Gastrocnemius medialis (tissue), 4 donors: Measurements from ENCODE around the gene HLCS. TPM values are rescaled to one million over a fixed set of nuclear protein-coding genes. Genes with fewer than 3 reads are reported as not detected.

Experiments used
- ATAC-seq, 2 donors: fragments of 150-250 bp; one replicate each; pipeline ENCODE4 v1.9.1; 2016
- DNase-seq, 2 donors: peaks; one replicate each; pipeline ENCODE4 v3.0.0-alpha.2; 2019
- H3K27ac ChIP-seq, 4 donors: fragments of 200-600 bp; sonication (generic); 1 replicate in 1 of 4; 2 replicates in 3 of 4; pipeline ENCODE4 v1.5.1; 2016 to 2018; ENCODE audit warnings: mild to moderate bottlenecking in 2 of 4, moderate library complexity in 1 of 4
- H3K27me3 ChIP-seq, 3 donors: fragments of 200-600 bp; sonication (generic) in 2 of 3; 1 replicate in 1 of 3; 2 replicates in 2 of 3; pipeline versions ENCODE4 v1.5.1 to v1.6.0; 2016 to 2019; ENCODE audit warnings: mild to moderate bottlenecking in 1 of 3, moderate library complexity in 1 of 3
- H3K36me3 ChIP-seq, 2 donors: fragments of 200-600 bp; sonication (generic) in 1 of 2; one replicate each; pipeline ENCODE4 v1.5.1; 2017 to 2018
- H3K4me1 ChIP-seq, 2 donors: fragments of 200-600 bp; sonication (generic) in 1 of 2; one replicate each; pipeline ENCODE4 v1.5.1; 2016 to 2017; ENCODE audit warnings: mild to moderate bottlenecking in 2 of 2
- H3K4me3 ChIP-seq, 4 donors: fragments of 200-600 bp; sonication (generic) in 3 of 4; 1 replicate in 1 of 4; 2 replicates in 3 of 4; pipeline ENCODE4 v1.5.1; 2016 to 2019; ENCODE audit warnings: mild to moderate bottlenecking in 2 of 4
- H3K9me3 ChIP-seq, 3 donors: fragments of 200-600 bp; sonication (generic) in 2 of 3; 1 replicate in 1 of 3; 2 replicates in 2 of 3; pipeline ENCODE4 v1.5.1; 2016 to 2019
- POLR2A ChIP-seq, 2 donors: fragments of 450-650 bp; IDR thresholded peaks; one replicate each; pipeline ENCODE4 v1.6.1; 2017; ENCODE audit warnings: antibody characterized with exemption in 2 of 2, mild to moderate bottlenecking in 2 of 2, moderate library complexity in 2 of 2
- in situ Hi-C, 4 donors: fragments of 200-750 bp; cut with MboI; loops; one replicate each; pipeline versions ENCODE4 v1.15.0 to v1.8.0; 2017; ENCODE audit warnings: low sequenced_read_pairs in 4 of 4
- intact Hi-C: fragments of 100-400 bp; cut with DNase I; formaldehyde crosslinking; loops from one replicate; pipeline ENCODE4 v1.15.1; 2023; ENCODE audit warnings: low total_unique reads
- total RNA-seq, 4 donors: library from RNA; depleted of rRNA; stranded (reverse); fragments of >200 nt; gene quantifications; one replicate each; pipeline versions ENCODE4 v1.1.0 to v1.2.3, GENCODE V29; 2016
- TF ChIP-seq, protein P1 (sequence below), 5 experiments: fragments of 450-650 bp in 3 of 5; fragments of 200-600 bp in 2 of 5; sonication (generic) in 2 of 5; IDR thresholded peaks in 4 of 5; conservative IDR thresholded peaks in 1 of 5; 1 replicate in 4 of 5; 2 replicates in 1 of 5; pipeline ENCODE4 v1.5.1; 2016 to 2019; ENCODE audit warnings: antibody characterized with exemption in 5 of 5, mild to moderate bottlenecking in 3 of 5, moderate library complexity in 3 of 5

HLCS gene
- total RNA-seq, 4 donors from 2014 or later, result 10.6 to 18.4 (median 15.4) TPM

DNA sequence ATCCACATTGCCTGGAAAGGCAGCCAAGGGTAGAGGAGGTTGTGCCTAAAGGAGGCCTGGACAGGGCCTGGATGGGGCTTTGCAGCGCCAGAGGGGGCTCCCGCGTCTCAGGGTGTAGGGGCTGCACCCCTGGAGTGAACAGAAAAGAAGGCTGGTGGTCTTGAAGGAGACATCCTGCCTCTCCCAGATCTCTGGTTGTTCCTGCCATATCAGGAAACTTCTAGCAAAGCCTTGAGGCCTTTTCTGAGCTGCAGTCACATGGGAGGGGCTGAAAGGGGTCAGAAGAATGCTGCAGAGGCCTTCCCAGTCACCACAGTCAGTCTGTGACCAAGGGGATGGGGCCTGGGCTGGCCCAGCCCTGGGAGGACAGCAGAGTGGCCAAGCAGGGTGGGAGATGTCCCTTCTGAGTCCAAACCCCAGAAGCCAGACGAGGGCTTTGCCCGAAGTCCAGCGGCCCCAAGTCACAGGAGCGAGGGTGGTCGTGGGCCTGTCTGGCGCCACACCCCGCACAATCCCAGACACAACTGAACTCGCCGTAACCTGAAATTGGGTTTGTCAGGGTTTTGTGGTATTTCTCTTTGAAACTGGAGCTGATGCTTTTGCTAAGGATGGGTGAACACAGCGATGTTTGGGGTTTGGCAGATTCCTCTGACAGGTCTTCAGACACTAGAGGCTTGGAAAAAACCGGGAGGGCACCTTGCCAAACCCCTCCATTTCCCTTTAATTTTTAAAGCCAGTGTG lies 237.9 kb downstream of the HLCS start:
- Histone ChIP-seq H3K9me3 (no peaks in the 10 kb centered on the region), H3K4me3 (no peak overlapping the region), H3K27me3 (peaks cover 0 to 18% (median 4%) of the 10 kb centered on the region in 3 donors), H3K27ac (no peak overlapping the region), H3K36me3 (no peaks in the 10 kb centered on the region), H3K4me1 (no peaks in the 10 kb centered on the region)
- no peak for ATAC-seq
- TF ChIP-seq POLR2A (IDR thresholded peaks at IDR 0.05), result no peak
- TF ChIP-seq, protein P1, sequence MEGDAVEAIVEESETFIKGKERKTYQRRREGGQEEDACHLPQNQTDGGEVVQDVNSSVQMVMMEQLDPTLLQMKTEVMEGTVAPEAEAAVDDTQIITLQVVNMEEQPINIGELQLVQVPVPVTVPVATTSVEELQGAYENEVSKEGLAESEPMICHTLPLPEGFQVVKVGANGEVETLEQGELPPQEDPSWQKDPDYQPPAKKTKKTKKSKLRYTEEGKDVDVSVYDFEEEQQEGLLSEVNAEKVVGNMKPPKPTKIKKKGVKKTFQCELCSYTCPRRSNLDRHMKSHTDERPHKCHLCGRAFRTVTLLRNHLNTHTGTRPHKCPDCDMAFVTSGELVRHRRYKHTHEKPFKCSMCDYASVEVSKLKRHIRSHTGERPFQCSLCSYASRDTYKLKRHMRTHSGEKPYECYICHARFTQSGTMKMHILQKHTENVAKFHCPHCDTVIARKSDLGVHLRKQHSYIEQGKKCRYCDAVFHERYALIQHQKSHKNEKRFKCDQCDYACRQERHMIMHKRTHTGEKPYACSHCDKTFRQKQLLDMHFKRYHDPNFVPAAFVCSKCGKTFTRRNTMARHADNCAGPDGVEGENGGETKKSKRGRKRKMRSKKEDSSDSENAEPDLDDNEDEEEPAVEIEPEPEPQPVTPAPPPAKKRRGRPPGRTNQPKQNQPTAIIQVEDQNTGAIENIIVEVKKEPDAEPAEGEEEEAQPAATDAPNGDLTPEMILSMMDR (IDR thresholded peaks at IDR 0.05 in 4 of 5, conservative IDR thresholded peaks at IDR 0.05 in 1 of 5), result no peak
- intact Hi-C loops, result no loop called here
- in situ Hi-C loops, result no loop called here
- DNase-seq, result no peak

DNA sequence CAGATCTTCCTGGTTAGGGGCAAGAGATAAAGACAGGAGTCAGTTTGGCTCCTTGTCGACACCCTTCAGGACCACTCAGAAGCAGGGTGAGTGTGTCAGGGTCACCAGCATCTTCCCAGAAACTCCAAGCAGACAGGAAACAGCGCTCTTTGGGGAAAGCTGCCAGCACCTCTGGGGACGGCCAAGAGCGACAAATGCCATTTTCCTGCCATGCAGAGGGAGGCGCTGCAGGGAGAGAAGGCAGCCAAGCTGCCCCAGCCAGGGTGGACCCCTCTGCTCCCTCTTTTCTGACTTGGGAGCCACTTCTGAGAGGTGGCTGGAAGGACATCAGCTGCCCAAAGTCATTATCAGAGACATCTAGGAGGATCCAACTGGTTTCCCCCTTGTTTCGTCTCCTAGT lies 238.6 kb downstream of the HLCS start:
- Histone ChIP-seq H3K36me3 (no peaks in the 10 kb centered on the region), H3K27ac (no peak overlapping the region), H3K4me3 (no peak overlapping the region), H3K4me1 (no peaks in the 10 kb centered on the region), H3K9me3 (no peaks in the 10 kb centered on the region), H3K27me3 (peaks cover 0 to 18% (median 4%) of the 10 kb centered on the region in 3 donors)
- no peak for TF ChIP-seq POLR2A (IDR thresholded peaks at IDR 0.05)
- TF ChIP-seq, protein P1 (IDR thresholded peaks at IDR 0.05 in 4 of 5, conservative IDR thresholded peaks at IDR 0.05 in 1 of 5), result no peak
- DNase-seq (no peak), ATAC-seq (no peak)
- intact Hi-C loops (no loop called here), in situ Hi-C loops (no loop called here)

DNA sequence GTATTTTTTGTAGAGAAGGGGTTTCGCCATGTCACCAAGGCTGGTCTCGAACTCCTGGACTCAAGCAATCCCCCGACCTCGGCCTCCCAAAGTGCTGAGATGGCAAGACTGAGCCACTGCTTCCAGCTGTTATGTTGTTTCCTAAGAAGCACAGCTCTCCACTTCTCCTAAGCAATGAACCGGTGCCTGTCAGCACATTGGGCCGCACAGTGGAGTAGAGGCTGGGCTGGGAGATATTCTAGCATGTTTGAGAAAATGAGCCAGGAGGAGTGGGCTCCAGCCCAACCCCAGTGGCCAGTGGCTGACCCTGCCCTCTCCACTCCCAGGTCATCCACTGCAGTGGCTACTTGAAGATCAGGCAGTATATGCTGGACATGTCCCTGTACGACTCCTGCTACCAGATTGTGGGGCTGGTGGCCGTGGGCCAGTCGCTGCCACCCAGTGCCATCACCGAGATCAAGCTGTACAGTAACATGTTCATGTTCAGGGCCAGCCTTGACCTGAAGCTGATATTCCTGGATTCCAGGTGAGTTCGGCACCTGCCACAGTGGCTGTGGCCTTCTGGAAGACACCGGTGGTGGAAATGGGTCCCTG lies 240.6 kb downstream of the HLCS start:
- Histone ChIP-seq H3K9me3 (no peaks in the 10 kb centered on the region), H3K4me1 (no peaks in the 10 kb centered on the region), H3K36me3 (no peaks in the 10 kb centered on the region), H3K27me3 (peaks cover 0 to 14% (median 2%) of the 10 kb centered on the region in 3 donors), H3K4me3 (no peak overlapping the region), H3K27ac (no peak overlapping the region)
- intact Hi-C loops (no loop called here), in situ Hi-C loops (no loop called here)
- DNase-seq (no peak), ATAC-seq (no peak)
- TF ChIP-seq POLR2A (IDR thresholded peaks at IDR 0.05), result no peak
- TF ChIP-seq, protein P1 (IDR thresholded peaks at IDR 0.05 in 4 of 5, conservative IDR thresholded peaks at IDR 0.05 in 1 of 5), result no peak

DNA sequence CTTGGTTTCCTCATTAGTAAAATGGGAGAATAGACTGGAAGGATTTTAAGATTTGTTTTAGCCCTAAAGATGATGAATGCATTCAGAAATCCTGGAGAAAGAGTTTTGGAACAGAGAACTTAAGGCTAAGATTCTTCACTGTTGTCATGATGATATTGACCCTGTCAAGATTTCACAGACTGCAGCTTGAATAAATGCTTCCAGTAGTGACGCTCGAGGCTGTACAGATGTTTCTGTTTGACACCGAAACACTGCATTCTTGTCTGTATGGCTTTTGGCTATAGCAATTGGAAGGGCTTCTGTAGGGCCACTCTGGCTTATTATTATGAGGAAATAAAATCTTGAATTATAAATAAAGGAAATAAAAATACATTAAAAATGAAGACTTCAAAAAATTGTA lies 241.8 kb downstream of the HLCS start:
- Histone ChIP-seq H3K36me3 (no peaks in the 10 kb centered on the region), H3K27me3 (peaks cover 0 to 1% (median 0%) of the 10 kb centered on the region in 3 donors), H3K4me1 (no peaks in the 10 kb centered on the region), H3K27ac (no peak overlapping the region), H3K9me3 (no peaks in the 10 kb centered on the region), H3K4me3 (no peak overlapping the region)
- ATAC-seq (no peak), DNase-seq (no peak)
- TF ChIP-seq, protein P1 (IDR thresholded peaks at IDR 0.05 in 4 of 5, conservative IDR thresholded peaks at IDR 0.05 in 1 of 5), result no peak
- no peak for TF ChIP-seq POLR2A (IDR thresholded peaks at IDR 0.05)
- in situ Hi-C loops (no loop called here), intact Hi-C loops (no loop called here)
